ENCODE results near the gene ROR2.

ROR2 gene

DNA sequence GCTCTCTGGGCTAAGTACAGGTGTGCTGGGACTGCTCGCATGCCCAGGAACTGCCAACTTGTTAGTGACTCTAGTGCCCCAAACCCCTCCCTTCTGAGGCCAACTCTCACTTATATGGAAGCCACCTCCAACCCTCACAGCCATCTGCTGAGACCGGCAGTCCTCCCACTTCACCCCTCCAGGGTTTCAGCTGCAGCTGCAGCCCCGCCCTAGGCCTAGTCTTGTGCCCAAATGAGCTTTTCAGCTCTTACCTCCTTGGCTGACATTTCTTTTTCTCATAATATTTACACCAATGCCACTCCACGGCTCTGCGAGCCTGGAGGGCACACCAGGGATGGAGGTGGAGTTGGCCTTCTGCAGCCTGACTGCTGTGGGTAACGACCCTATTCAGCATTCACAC is 166.6 kb downstream of the ROR2 start:
- no peak overlapping the region for H3K4me3 ChIP-seq (ENCODE audit: low read depth, low read length)

DNA sequence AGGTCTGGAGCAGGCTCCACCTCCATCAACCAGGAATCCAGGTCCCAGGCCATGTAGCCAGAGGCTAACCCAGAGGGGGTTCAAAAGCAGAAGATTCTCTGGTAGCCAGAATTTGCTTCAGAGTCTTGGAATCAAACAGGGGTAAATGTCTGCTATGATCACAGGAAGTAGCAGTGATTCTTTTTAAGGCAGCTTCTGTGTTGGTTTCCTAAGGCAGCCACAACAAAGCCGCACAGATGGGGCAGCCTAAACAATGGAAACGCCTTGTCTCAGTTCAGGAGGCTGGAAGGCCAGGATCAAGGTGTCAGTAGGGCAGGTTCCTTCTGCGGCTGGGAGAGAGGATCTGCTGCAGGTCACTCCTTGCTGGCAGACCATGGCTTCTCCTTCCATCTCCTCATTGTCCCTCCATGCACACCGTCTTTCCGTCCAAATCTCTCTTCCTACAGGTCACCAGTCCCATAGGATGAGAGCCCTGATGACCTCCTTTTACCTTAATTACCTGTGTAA is 167.3 kb downstream of the ROR2 start:
- TF ChIP-seq, protein P1, sequence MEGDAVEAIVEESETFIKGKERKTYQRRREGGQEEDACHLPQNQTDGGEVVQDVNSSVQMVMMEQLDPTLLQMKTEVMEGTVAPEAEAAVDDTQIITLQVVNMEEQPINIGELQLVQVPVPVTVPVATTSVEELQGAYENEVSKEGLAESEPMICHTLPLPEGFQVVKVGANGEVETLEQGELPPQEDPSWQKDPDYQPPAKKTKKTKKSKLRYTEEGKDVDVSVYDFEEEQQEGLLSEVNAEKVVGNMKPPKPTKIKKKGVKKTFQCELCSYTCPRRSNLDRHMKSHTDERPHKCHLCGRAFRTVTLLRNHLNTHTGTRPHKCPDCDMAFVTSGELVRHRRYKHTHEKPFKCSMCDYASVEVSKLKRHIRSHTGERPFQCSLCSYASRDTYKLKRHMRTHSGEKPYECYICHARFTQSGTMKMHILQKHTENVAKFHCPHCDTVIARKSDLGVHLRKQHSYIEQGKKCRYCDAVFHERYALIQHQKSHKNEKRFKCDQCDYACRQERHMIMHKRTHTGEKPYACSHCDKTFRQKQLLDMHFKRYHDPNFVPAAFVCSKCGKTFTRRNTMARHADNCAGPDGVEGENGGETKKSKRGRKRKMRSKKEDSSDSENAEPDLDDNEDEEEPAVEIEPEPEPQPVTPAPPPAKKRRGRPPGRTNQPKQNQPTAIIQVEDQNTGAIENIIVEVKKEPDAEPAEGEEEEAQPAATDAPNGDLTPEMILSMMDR (IDR thresholded peaks at IDR 0.05; ENCODE audit: borderline replicate concordance, insufficient read depth, low read depth, low read length): no peak
- no peak overlapping the region for H3K4me3 ChIP-seq (ENCODE audit: low read depth, low read length)

More for the DNA sequence above, 166.6 kb downstream of the ROR2 start:
- TF ChIP-seq, protein P1 (IDR thresholded peaks at IDR 0.05; ENCODE audit: borderline replicate concordance, insufficient read depth, low read depth, low read length): no peak

DNA sequence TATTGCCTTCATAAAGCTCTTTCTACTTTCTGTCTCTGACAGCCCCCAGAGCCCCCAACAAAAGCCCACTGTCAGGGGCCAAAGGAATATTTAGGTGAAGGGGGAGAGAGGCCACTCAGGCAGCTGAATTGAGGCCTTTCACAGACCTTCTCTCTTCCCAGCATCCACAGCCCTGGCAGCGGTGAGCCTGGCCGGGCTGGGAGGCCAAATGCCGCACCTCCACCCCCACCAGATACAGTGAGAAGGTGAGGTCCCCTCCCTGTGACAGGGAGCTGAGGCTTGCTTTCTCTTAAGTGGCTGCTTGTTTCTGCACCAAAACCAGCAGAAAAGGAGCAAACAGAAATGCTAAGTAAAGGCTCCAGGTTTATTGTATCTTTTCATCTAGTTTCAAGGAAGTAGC is 168.1 kb downstream of the ROR2 start:
- TF ChIP-seq, protein P1 (IDR thresholded peaks at IDR 0.05; ENCODE audit: borderline replicate concordance, insufficient read depth, low read depth, low read length): no peak
- no peak overlapping the region for H3K4me3 ChIP-seq (ENCODE audit: low read depth, low read length)

DNA sequence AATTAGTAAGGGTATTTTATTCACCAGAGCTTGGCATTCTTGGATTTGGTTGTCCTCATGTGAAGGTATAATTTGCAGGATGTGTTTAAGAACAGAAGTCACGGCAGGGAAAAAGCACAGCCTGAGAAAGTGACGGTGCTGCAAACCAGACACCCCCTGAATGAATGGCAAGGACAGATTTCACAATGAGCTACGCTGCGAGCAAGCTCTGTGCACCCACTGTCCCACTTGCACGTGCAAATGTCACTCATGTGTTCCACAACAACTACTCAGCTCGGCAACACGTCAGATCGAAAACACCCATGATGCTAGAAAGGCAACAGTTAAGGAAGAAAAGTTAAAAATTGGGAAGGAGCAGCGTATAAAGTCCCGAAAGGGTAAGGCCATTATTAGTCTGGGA is 168.9 kb downstream of the ROR2 start:
- H3K4me3 ChIP-seq (ENCODE audit: low read depth, low read length): no peak overlapping the region
- TF ChIP-seq, protein P1 (IDR thresholded peaks at IDR 0.05; ENCODE audit: borderline replicate concordance, insufficient read depth, low read depth, low read length): no peak

DNA sequence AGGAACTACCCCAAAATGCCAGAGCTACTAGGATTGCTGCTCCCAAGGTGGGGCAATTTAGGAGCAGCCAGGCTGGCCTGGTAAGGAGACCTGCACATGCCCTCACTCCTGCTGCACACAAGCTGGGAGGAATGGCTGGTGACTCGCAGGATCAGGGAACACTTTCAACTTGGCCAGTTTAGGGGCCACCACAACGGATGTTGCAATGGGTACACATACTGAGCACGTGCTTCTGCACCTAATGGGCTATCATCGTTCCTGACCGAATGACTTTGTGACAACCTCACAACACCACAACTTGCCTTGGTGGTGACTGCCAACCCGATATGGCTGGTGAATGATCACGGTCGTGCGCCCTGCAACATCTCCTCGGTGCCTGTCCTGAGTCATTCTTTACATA is 172.0 kb downstream of the ROR2 start:
- no peak overlapping the region for H3K4me3 ChIP-seq (ENCODE audit: low read depth, low read length)
- TF ChIP-seq, protein P1 (IDR thresholded peaks at IDR 0.05; ENCODE audit: borderline replicate concordance, insufficient read depth, low read depth, low read length): no peak

DNA sequence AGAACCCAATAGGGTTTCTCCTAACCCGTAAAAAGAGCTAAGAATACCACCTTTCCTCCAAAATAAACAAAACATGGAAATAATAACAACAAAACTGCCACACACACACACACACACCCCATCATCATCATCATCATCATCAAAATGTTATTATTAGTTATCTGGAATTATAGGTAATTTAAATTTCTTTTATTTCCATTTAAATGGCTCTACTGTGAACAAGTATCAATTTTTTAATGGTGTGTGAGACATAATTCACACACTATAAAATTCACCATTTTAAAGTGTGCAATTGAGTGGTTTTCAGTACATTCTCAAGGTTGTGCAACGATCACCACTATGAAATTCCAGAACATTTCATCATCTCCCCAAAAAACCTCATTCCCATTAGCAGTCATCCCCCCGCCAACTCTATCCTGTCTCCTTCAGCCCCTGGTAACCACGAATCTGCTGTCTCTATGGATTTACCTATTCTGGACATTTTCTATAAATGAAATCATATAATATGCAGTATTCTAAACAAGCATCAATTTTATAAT is 172.7 kb downstream of the ROR2 start:
- H3K4me3 ChIP-seq (ENCODE audit: low read depth, low read length): no peak overlapping the region
- TF ChIP-seq, protein P1 (IDR thresholded peaks at IDR 0.05; ENCODE audit: borderline replicate concordance, insufficient read depth, low read depth, low read length): no peak

All from GM12875 (cell line).